ENCODE measurements around the gene PCDHAC1.

The PCDHAC1 gene

DNA sequence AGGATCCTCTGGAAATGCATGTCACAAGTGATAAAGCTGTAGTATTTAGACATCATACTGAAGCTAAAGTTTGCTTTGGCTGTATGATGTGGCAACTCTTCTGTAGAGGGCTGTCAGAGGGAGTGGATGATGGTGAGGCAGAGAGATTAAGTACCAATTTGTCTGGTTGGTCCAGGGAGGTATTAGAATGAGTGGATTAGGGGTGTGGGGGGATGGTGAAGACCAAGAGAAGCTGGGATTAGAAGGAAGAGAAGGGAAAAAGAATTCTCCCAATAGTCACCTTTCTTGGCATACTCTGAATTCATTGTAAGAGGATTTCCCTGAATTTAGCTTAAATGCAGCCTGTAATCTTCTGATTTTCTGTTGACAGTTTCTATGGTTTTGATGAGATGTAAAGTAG, 43.8 kb downstream of the PCDHAC1 start:
- DNase-seq: no peak

- DNase-seq: no peak
Observed at GRCh38 chr5:140973550-140973949, 47.5 kb downstream of the PCDHAC1 start.

GRCh38 chr5:140977003-140977402, 50.9 kb downstream of the PCDHAC1 start:
- DNase-seq: no peak

DNA sequence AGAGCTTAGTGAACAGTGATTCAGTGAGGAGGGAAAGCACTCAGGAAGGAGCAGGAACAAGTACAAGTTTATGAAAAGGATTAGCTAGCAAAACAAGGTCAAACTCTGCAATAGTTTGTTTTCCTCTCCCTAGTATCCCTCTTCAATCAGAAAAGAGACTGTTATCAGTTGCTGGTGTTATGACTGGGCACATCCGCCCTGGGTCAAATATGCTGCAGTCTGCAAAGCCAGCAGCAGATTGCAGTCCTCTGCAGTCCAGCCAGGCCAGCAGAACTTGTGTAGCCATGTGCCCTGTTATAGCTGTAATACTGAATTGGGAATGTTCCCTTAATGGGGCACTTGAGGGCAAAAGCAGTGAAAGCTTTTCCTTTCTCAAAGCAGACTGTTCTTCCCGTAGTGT, 52.2 kb downstream of the PCDHAC1 start:
- DNase-seq: no peak

- no peak for DNase-seq
Observed at GRCh38 chr5:140978983-140979382, 52.9 kb downstream of the PCDHAC1 start.
